ENCODE data around the gene CCDC152. TPM values are rescaled to one million over a fixed set of nuclear protein-coding genes. Genes with fewer than 3 reads are reported as not detected.

The CCDC152 gene
- total RNA-seq, 4 donors from 2014 or later: 0.36 to 1.7 (median 1.1) TPM; not detected in 1

Other genes starting within 250 kb of the CCDC152 start
- 100 to 1,000 TPM; 206 to 286 (median 238) TPM for gene SELENOP, start 55.1 kb downstream of the CCDC152 start, total RNA-seq

Measured in suprapubic skin (tissue), 4 donors.